Measurements from ENCODE around the gene GAPDHS.

- no peak for TF ChIP-seq GATA2 (IDR thresholded peaks at IDR 0.05; ENCODE audit: low read depth, low read length)
- no peak for TF ChIP-seq GATA3 (IDR thresholded peaks at IDR 0.05; ENCODE audit: low read depth, low read length)
These were observed 32.6 kb upstream of the GAPDHS start for GRCh38 chr19:35500611-35501010.

Data from SH-SY5Y (cell line).